ELF-1 (cell line): ENCODE measurements around the gene TTN.

Experiments
- DNase-seq: peaks from one replicate; pipeline ENCODE4 v3.0.0-alpha.2; 2016; ENCODE audit warnings: low read depth, low spot score

TTN gene

GRCh38 chr2:178807227-178808008 lies at the start of gene TTN:
TTN (minus strand) TSS chr2:178807423; CDS start chr2:178804642, 2,781 bp downstream.
- DNase-seq = no peak

DNA sequence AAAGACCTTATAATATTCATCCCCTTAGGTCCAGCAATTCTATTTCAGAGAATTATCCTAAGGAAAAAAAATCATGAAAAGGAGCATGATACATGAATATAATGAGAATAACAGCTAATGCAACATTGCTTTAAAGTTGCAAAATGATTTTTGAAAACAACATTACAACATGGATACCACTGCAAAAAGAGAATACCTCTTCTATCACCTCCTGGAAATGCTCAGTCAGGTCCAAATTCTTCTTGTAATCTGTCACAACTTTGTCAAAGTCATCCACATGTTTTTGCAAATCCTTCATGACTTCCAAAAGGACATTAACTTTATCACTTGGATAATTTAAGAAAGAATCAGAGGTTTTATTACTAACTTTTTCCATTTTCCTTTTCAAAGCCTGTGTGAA lies 47.9 kb upstream of the TTN start:
- DNase-seq = no peak

DNA sequence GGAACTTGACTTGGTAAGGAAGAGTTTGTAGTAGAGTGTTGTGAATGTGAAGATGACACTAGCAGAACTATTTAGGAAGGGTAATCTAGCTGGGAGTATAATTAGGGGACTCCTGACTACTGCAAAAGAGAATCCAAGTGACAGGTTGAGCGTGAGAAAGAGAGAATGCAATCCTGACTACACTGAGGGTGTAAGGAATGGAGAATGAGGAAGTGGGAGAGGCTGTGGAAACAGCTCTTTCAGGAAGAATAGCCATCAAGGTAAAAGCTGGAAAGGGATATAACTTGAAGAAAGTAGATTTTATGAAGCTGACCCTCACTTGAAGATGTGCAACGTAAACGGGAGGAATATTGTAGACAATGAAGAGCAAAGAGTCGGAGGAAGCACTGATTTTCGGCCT lies 41.1 kb upstream of the TTN start:
- no peak for DNase-seq

GRCh38 chr2:178846458-178846802 lies 39.2 kb upstream of the TTN start:
- DNase-seq = no peak

GRCh38 chr2:178845566-178846457 lies 38.6 kb upstream of the TTN start:
- no peak for DNase-seq

- no peak for DNase-seq
Measured at GRCh38 chr2:178844701-178845100, 37.5 kb upstream of the TTN start.

DNA sequence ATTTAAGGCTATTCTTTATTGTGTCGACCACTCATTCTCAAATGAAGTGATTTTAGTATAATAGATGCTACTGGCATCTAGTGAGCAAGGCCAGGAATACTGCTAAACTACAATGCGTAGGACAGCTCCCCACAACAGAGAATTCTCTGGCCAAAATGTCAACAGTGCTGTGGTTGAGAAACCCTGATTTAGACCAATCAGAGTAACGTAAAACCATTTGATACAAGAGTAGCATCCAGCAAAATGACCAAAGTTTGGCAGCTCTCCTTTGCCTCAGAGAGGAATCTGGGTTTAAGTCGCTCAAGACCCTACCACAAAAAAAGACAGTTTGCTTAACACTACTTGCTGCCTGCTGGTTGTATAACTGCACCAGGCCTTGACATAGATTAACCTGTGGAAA lies 37.0 kb upstream of the TTN start:
- no peak for DNase-seq

- no peak for DNase-seq
Measured at GRCh38 chr2:178843697-178844096, 36.5 kb upstream of the TTN start.

DNA sequence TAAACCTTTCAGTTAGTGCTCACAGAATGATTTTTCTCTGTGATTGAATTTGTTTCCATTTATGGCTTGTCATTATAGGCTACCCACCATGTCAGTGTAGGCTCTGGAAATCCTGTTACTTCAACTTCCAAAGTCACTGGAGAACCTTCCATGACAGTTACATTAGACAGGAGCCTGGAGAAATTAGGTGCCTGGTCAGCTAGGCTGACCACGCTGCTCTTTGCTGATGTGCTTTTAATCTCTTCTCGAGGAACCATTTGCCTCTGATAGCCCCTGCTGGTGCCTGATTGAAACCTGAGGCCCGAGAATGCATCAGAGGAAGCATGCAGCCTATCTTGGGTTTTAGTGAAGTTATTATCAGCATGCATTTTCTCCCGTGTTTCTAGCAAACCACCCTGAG lies 29.6 kb upstream of the TTN start:
- peak; percentile 40 for DNase-seq

DNA sequence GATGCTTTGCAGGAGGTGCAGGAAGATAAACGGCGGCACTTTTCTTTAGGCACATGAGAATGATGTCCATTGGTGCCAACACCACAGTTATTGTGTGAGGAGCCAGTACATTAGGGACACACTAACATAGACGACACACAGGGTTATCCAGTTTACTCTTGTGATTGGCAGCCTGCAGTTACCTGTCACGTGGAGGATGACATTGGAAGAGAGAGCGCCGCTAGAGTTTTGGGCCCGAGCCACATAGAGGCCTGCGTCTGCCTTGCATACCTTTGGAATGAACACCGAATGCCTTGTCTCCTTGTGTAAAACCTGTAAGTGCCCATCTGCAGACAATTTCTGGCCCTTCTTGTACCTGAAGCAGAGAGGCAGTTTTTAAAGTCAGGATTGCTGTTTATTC lies 26.9 kb upstream of the TTN start:
- DNase-seq = no peak

DNA sequence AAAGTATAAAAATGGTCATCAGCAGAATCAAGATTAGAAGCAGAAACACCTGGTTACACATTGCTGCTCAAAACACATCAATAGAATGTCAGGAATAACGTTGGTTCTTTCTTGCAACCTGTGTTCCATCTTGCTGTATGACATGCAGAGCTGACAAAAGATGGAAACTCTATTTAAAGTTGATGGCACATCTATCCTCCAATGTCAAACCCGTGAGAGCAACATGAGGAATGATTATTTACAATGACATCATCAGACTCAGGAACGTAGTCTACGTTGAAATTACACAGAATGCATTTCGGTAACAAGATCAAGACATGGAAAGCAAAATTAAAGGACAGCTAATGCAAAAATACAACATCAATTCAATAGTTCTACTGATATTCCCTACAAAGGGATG lies 26.2 kb upstream of the TTN start:
- DNase-seq = no peak

DNA sequence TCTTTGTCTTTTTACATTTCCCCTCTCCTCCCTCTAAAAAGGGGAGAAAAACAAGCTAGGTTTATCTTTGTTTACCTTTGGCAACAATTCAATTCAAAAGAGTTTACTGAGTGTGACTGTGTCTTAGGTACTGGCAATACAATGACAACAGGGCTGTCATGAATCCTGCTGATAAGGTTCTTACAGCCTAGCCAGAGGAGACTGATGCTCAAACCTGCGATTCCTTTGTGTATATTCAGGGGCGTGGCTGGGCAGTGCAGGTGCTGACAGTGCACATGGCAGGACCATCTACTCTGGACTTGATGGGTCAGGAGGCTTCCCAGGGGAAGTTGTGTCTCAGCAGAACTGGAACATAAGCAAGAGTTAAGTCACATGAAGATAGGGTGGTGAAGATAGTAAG lies 23.2 kb upstream of the TTN start:
- DNase-seq = no peak

- no peak for DNase-seq
Measured at GRCh38 chr2:178829981-178830380, 22.8 kb upstream of the TTN start.

DNA sequence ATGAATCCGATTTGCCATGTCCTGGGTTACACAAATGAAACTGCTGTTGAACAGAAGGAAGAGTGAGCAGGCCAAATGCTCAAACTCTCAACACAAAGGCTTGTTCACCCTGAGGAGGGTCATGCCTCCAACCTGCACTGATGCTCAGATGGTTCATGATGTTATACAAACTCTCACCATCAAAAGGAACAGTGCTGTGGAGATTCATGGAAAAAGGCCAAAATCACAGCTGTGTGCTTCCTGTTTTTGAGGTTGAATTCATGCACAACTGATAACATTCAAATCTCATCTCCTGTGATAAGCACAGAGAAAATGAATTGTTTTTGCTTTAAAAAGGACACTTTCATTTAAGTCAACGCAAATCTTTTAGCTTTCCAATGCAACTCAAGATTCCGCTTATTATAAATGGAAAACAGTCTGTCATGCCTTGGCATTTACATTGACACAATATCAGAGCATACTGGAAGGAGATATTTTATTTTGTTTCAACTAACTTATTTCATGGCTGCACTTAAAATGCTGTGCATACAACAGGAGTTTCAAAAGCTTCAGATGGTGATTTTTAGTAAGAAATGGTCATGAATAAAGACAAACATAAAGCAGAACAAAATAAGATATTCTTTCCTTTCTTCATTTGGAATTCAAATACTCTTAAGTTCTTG lies 22.2 kb upstream of the TTN start:
- DNase-seq = no peak

- no peak for DNase-seq
Measured at GRCh38 chr2:178828486-178828881, 21.3 kb upstream of the TTN start.

GRCh38 chr2:178827739-178828485 lies 20.7 kb upstream of the TTN start:
- DNase-seq = no peak

DNA sequence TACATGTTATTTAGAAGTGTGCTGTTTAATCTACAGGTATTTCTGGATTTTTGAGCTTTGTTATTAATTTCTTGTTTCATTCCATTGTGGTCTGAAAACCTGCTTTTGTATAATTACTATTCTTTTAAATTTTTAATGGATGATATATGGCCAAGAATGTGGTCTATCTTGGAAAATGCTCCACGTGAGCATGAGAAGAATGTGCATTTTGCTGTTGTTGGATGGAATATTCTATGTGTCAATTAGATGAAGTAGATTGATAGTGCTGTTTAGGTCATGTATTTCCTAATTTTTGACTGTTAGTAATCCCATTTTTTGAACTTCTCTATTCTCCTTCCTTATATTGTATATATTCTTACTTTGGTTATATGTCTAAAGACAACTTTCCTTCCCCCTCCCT lies 19.9 kb upstream of the TTN start:
- DNase-seq = no peak

DNA sequence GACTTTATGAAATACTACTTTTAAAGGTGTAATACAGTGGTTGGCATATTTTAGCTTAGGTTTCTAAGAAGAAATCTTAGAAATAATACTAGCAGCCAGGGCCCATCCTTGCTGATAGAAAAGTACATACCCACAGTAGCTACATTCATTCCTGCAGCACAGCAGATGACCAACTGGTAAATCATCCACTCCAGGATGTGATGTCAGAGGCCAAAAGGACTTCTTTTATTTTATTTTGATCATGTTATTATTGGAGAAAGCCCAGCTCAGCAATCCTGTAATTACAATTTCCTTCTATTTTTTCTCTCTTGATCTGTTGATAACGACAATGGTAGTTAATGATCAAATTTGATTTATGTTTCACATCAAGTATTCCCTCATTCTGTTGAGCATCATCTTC lies 18.0 kb upstream of the TTN start:
- DNase-seq = no peak

GRCh38 chr2:178824181-178824580 lies 17.0 kb upstream of the TTN start:
- DNase-seq = no peak

DNA sequence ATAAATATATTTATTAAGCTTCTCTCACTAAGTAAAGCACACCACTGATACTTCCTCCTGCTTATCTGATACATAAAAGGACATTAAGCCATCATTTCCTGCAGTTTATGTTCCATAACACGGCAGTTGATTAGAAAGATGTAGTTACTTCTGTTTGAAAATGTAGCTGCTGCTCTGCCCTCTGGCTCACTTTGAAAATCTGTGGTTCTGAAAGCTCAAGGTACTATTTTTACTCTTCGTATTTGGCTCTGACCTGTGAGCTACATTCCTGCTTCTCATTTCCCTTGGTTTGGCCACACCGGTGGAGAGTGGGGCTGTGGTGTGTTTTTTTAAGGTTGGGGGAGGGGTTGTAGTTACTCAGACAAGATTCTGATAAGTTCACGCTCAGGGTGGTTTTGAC lies 12.8 kb upstream of the TTN start:
- DNase-seq = no peak

DNA sequence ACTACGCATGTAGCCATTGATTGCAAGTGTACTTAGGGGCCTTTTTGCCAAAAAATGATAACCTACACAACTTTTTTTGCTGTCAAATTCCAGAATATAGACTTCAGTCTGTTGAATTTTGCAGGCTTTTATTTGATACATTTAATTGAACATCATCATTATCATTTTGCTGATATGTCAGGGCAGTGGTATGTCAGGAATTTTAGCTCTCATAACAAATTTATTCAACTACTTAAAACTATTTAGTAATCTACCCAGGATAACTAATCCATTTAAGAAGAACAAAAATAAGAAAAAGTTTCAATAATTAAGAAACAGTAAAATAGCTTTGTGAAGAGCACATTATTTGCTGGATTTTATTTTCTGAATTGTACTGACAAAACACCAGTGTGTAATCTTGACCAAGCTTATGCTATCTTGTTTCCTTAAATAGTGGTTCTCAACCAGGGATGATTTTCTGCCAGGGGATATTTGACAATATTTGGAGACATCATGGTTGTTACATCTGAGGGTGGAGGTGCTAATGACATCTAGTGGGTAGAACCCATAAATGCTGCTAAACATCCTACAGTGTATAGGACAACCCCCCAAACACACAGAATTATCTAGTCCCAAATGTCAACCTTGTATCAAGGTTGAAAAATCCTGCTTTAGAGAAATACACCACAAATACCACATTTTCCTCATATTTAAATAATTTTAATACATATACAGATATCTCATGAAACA lies 12.1 kb upstream of the TTN start:
- DNase-seq = no peak
